Uterus (tissue), 4 donors: Measurements from ENCODE around the gene CA14. TPM values are rescaled to one million over a fixed set of nuclear protein-coding genes. Genes with fewer than 3 reads are reported as not detected.
"Not testable (repeated sequence)": the region's sequence is repeated elsewhere in the genome, so short reads cannot be mapped to it uniquely, and the experiment has no call there.

Experiments used
- DNase-seq, 2 donors: peaks; one replicate each; pipeline ENCODE4 v3.0.0-alpha.2; 2019 to 2020
- H3K27ac ChIP-seq, 2 donors: fragments of 200-600 bp; sonication (generic); 1 replicate in 1 of 2; 2 replicates in 1 of 2; pipeline ENCODE4 v1.5.1; 2016 to 2018
- H3K27me3 ChIP-seq, 2 donors: fragments of 200-600 bp; sonication (generic); one replicate each; pipeline ENCODE4 v1.5.1; 2018 to 2019; ENCODE audit warnings: control low read depth in 1 of 2
- H3K36me3 ChIP-seq, 2 donors: fragments of 200-600 bp; sonication (generic); one replicate each; pipeline ENCODE4 v1.5.1; 2019; ENCODE audit warnings: control low read depth in 1 of 2
- H3K4me1 ChIP-seq, 2 donors: fragments of 200-600 bp; sonication (generic); one replicate each; pipeline ENCODE4 v1.5.1; 2018 to 2019; ENCODE audit warnings: control low read depth in 1 of 2
- H3K4me3 ChIP-seq, 2 donors: fragments of 200-600 bp; sonication (generic); 1 replicate in 1 of 2; 2 replicates in 1 of 2; pipeline ENCODE4 v1.5.1; 2018 to 2019; ENCODE audit warnings: mild to moderate bottlenecking in 1 of 2
- H3K9me3 ChIP-seq, 2 donors: fragments of 200-600 bp; sonication (generic); one replicate each; pipeline ENCODE4 v1.5.1; 2019; ENCODE audit warnings: control low read depth in 1 of 2
- POLR2A ChIP-seq, 2 donors: fragments of 450-650 bp; IDR thresholded peaks; one replicate each; pipeline ENCODE4 v1.6.1; 2016; ENCODE audit warnings: antibody characterized with exemption in 2 of 2, mild to moderate bottlenecking in 1 of 2, moderate library complexity in 1 of 2
- intact Hi-C: fragments of 100-400 bp; cut with DNase I; formaldehyde crosslinking; loops from one replicate; pipeline ENCODE4 v1.15.1; 2023; ENCODE audit warnings: low total_unique reads
- total RNA-seq, 4 donors: library from RNA; depleted of rRNA in 3 of 4; stranded (reverse); fragments of >200 nt in 3 of 4; gene quantifications; one replicate each; pipeline versions ENCODE4 v1.1.0 to v1.2.4, GENCODE V29; 2014 to 2023
- TF ChIP-seq, protein P1 (sequence below), 4 experiments: fragments of 200-600 bp in 2 of 4; fragments of 450-650 bp in 2 of 4; sonication (generic) in 2 of 4; IDR thresholded peaks; one replicate each; pipeline ENCODE4 v1.5.1; 2016 to 2019; ENCODE audit warnings: antibody characterized with exemption in 4 of 4, mild to moderate bottlenecking in 2 of 4, moderate library complexity in 1 of 4
- donor health status: DM: yes; HTN: yes; CAD: no.

Gene CA14
- total RNA-seq, 4 donors from 2014 or later = 0.88 to 0.90 TPM; not detected in 2

- Histone ChIP-seq H3K27me3 (no peaks in the 10 kb centered on the region), H3K9me3 (no peaks in the 10 kb centered on the region), H3K4me1 (peaks cover 0 to 6% of the 10 kb centered on the region in 2 donors), H3K27ac (peak overlapping the region; percentile 94 to 100), H3K36me3 (no peaks in the 10 kb centered on the region), H3K4me3 (peak overlapping the region; percentile 58 to 94)
- peak; percentile 55 to 58 for TF ChIP-seq POLR2A (IDR thresholded peaks at IDR 0.05)
- TF ChIP-seq, protein P1, sequence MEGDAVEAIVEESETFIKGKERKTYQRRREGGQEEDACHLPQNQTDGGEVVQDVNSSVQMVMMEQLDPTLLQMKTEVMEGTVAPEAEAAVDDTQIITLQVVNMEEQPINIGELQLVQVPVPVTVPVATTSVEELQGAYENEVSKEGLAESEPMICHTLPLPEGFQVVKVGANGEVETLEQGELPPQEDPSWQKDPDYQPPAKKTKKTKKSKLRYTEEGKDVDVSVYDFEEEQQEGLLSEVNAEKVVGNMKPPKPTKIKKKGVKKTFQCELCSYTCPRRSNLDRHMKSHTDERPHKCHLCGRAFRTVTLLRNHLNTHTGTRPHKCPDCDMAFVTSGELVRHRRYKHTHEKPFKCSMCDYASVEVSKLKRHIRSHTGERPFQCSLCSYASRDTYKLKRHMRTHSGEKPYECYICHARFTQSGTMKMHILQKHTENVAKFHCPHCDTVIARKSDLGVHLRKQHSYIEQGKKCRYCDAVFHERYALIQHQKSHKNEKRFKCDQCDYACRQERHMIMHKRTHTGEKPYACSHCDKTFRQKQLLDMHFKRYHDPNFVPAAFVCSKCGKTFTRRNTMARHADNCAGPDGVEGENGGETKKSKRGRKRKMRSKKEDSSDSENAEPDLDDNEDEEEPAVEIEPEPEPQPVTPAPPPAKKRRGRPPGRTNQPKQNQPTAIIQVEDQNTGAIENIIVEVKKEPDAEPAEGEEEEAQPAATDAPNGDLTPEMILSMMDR (IDR thresholded peaks at IDR 0.05) = no peak
- intact Hi-C loops = no loop called here
- DNase-seq = peak; percentile 82
These were observed 22.8 kb upstream of the CA14 start for GRCh38 chr1:150234566-150235293.

DNA sequence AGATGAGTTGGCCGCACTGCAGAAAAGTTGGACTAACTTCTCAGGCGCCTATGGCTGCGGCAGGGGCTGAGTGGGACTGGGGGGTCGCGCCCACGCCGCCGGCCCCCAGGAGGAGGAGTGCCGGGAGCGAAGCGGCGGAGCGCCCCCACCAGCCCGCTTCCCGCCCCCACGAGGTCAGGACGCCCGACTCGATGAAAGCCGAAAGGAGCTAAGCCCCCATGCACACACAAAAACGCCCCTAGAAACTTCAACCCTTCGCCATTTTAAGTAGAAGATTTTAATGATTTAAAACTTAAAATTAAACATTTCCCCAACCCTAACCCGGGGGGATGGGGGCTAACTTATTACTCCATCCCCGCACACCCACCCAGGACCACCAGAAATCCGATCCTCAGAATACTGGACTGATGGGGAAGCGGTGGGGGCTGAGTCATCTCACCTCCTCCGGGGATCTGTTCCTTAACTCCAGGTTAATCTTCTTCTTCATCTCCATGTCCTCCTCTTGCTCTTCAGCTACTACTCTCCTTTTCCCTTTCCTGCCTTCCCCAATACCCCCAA lies 22.2 kb upstream of the CA14 start:
- Histone ChIP-seq H3K9me3 (no peaks in the 10 kb centered on the region), H3K27me3 (no peaks in the 10 kb centered on the region), H3K36me3 (no peaks in the 10 kb centered on the region), H3K27ac (peak overlapping the region; percentile 94 to 100), H3K4me1 (peaks cover 0 to 6% of the 10 kb centered on the region in 2 donors), H3K4me3 (peak overlapping the region; percentile 58 to 94)
- DNase-seq = peak; percentile 46 to 52
- TF ChIP-seq, protein P1 (IDR thresholded peaks at IDR 0.05) = no peak
- TF ChIP-seq POLR2A (IDR thresholded peaks at IDR 0.05) = no peak
- intact Hi-C loops = no loop called here

GRCh38 chr1:150235852-150236613 lies 21.5 kb upstream of the CA14 start, which contains the start of gene ANP32E:
Gene ANP32E, minus strand, starts transcription at chr1:150236112. Its CDS starts 326 bp downstream, at chr1:150235786.
- Histone ChIP-seq H3K27ac (peak within 1 kb of the TSS; percentile 94 to 100), H3K4me1 (peaks cover 0 to 6% of the 10 kb centered on the region in 2 donors), H3K4me3 (peak within 1 kb of the TSS; percentile 58 to 94), H3K36me3 (no peaks in the 10 kb centered on the region), H3K27me3 (no peaks in the 10 kb centered on the region), H3K9me3 (no peaks in the 10 kb centered on the region)
- peak; percentile 95 to 98 for DNase-seq
- intact Hi-C loops = no loop called here
- TF ChIP-seq, protein P1 (IDR thresholded peaks at IDR 0.05) = peak in 2 of 4 experiments; percentile 35 to 39
- peak; percentile 87 to 95 for TF ChIP-seq POLR2A (IDR thresholded peaks at IDR 0.05)

DNA sequence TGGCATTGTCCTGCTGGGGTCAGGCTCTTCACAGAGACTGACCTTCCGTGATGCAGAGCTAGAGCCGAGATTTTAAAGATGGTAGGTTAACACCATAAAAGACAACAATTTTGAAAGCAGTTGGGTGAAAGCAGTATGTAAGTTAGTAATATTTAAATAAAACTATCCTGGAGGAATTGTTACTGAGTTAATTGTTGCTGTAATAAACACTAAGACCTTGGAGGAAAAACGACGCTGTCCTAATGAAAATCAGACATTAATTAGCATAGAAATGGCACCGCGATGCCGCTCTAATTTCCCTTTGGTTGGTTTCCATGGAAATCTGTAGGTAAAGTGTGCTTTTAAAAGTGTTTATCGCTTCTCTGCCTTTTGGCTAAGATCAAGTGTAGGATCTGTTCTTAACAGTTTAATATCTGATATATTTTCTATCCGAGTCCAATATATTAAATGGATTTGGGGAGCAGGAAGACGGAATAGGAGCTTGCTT lies 20.9 kb upstream of the CA14 start:
- H3K4me3 ChIP-seq = peak overlapping the region; percentile 58 to 94
- H3K9me3 ChIP-seq = no peaks in the 10 kb centered on the region
- H3K27ac ChIP-seq = peak overlapping the region; percentile 68 to 100
- H3K27me3 ChIP-seq = no peaks in the 10 kb centered on the region
- TF ChIP-seq POLR2A (IDR thresholded peaks at IDR 0.05) = no peak
- TF ChIP-seq, protein P1 (IDR thresholded peaks at IDR 0.05) = no peak
- DNase-seq = no peak
- H3K36me3 ChIP-seq = no peaks in the 10 kb centered on the region
- peaks cover 0 to 6% of the 10 kb centered on the region in 2 donors for H3K4me1 ChIP-seq
- intact Hi-C loops = no loop called here

DNA sequence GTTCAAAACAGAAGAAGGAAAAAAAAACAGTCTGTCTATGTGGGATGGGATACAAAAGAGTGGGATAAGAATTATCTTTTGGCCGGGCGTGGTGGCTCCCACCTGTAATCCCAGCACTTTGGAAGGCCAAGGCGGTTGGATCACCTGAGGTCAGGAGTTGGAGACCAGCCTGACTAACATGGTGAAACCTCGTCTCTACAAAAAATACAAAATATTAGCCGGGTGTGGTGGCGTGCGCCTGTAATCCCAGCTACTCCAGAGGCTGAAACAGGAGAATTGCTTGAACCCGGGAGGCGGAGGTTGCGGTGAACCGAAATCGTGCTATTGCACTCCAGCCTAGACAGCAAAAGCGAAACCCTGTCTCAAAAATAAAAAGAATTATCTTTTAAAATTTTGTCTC lies 20.4 kb upstream of the CA14 start:
- DNase-seq, H3K27ac ChIP-seq, intact Hi-C loops, H3K4me1 ChIP-seq, H3K36me3 ChIP-seq, H3K4me3 ChIP-seq, H3K27me3 ChIP-seq, H3K9me3 ChIP-seq: not testable (repeated sequence)
